Endodermal cell (in vitro differentiated cells): ENCODE measurements around the gene PIAS1. TPM values are rescaled to one million over a fixed set of nuclear protein-coding genes. Genes with fewer than 3 reads are reported as not detected.

Experiments used
- DNase-seq: peaks from one replicate; pipeline ENCODE4 v3.0.0-alpha.2; 2017
- H3K27ac ChIP-seq: 2 replicates; pipeline ENCODE4 v1.5.1; 2013; ENCODE audit warnings: mild to moderate bottlenecking, low read depth, low read length, moderate library complexity
- H3K27me3 ChIP-seq: 2 replicates; pipeline ENCODE4 v1.6.1; 2013; ENCODE audit warnings: mild to moderate bottlenecking, low read length, moderate library complexity; ENCODE audit not compliant: insufficient read depth, control insufficient read depth, poor library complexity, severe bottlenecking
- H3K36me3 ChIP-seq: 2 replicates; pipeline ENCODE4 v1.7.0; 2013; ENCODE audit warnings: mild to moderate bottlenecking, low read length, moderate library complexity; ENCODE audit not compliant: control insufficient read depth, insufficient read depth
- H3K4me1 ChIP-seq: one replicate; pipeline ENCODE4 v1.7.0; 2013; ENCODE audit warnings: low read length; ENCODE audit not compliant: control insufficient read depth, insufficient read depth
- H3K4me3 ChIP-seq: 2 replicates; pipeline ENCODE4 v1.5.1; 2013; ENCODE audit warnings: mild to moderate bottlenecking, low read length, moderate library complexity
- H3K9ac ChIP-seq: 2 replicates; pipeline ENCODE4 v1.6.1; 2013; ENCODE audit warnings: mild to moderate bottlenecking, low read length, moderate library complexity; ENCODE audit not compliant: poor library complexity, severe bottlenecking; ENCODE audit errors: extremely low read depth
- H3K9me3 ChIP-seq: 2 replicates; pipeline ENCODE4 v1.6.1; 2013; ENCODE audit warnings: mild to moderate bottlenecking, low read length, moderate library complexity; ENCODE audit not compliant: control insufficient read depth
- H3K27ac Mint-ChIP-seq: 2 replicates; pipeline ENCODE4 v1.8.0; 2020; ENCODE audit warnings: mixed read lengths
- H3K27me3 Mint-ChIP-seq: 2 replicates; pipeline ENCODE4 v1.8.0; 2021; ENCODE audit warnings: mild to moderate bottlenecking, mixed read lengths; ENCODE audit not compliant: insufficient read depth
- H3K36me3 Mint-ChIP-seq: 2 replicates; pipeline ENCODE4 v1.8.0; 2020; ENCODE audit warnings: low read depth, mixed read lengths
- H3K4me1 Mint-ChIP-seq: 2 replicates; pipeline ENCODE4 v1.8.0; 2020; ENCODE audit warnings: mixed read lengths
- H3K4me3 Mint-ChIP-seq: 2 replicates; pipeline ENCODE4 v1.8.0; 2020; ENCODE audit warnings: mild to moderate bottlenecking, moderate library complexity, mixed read lengths
- H3K9me3 Mint-ChIP-seq: 2 replicates; pipeline ENCODE4 v1.8.0; 2020; ENCODE audit warnings: mild to moderate bottlenecking, mixed read lengths
- CTCF ChIP-seq: fragments of 200-600 bp; sonication (generic); conservative IDR thresholded peaks from 2 replicates; pipeline ENCODE4 v1.5.0; 2021; ENCODE audit warnings: antibody characterized with exemption, mild to moderate bottlenecking
- WGBS, 2 experiments: methylation state at CpG; one replicate each; pipeline versions ENCODE4 v1.1.5 to v1.1.7; 2013; ENCODE audit warnings: missing lambda C conversion rate in 2 of 2, mixed read lengths in 1 of 2; ENCODE audit not compliant: insufficient coverage in 1 of 2, insufficient read length in 1 of 2; 5-methylcytosine and 5-hydroxymethylcytosine counted together
- total RNA-seq, 2 donors: library from RNA; stranded (reverse); fragmentation: NEBNext Ultra II Directional in 1 of 2; extraction: Animal tissue kit (Norgen Biotek cat#: 25700) in 1 of 2; gene quantifications; 2 replicates in 1 of 2; 3 replicates in 1 of 2; pipeline ENCODE4 v1.2.1, GENCODE V29; 2021

Gene PIAS1
- total RNA-seq, 2 donors from 2014 or later: 38.0 to 40.1 TPM

- DNase-seq: no peak
- Histone ChIP-seq H3K4me1 (no peaks in the 10 kb centered on the region), H3K9ac (no peak overlapping the region), H3K27ac (no peak overlapping the region), H3K9me3 (no peaks in the 10 kb centered on the region), H3K36me3 (peaks cover 25% of the 10 kb centered on the region), H3K4me3 (no peak overlapping the region), H3K27me3 (no peaks in the 10 kb centered on the region)
- Mint-ChIP-seq H3K9me3 (no peaks in the 10 kb centered on the region), H3K36me3 (peaks cover 16% of the 10 kb centered on the region), H3K27me3 (no peaks in the 10 kb centered on the region), H3K4me3 (no peak overlapping the region), H3K4me1 (no peaks in the 10 kb centered on the region), H3K27ac (no peak overlapping the region)
- WGBS, 2 experiments: 88 to 95% methylated on average over 1 of the region's 1 CpG
- no peak for TF ChIP-seq CTCF
Observed at GRCh38 chr15:68148039-68148438, 93.9 kb downstream of the PIAS1 start.

- Histone ChIP-seq H3K9ac (no peak overlapping the region), H3K27me3 (no peaks in the 10 kb centered on the region), H3K9me3 (no peaks in the 10 kb centered on the region), H3K4me3 (no peak overlapping the region), H3K27ac (no peak overlapping the region), H3K36me3 (peaks cover 19% of the 10 kb centered on the region), H3K4me1 (no peaks in the 10 kb centered on the region)
- no peaks in the 10 kb centered on the region for H3K9me3 Mint-ChIP-seq
- H3K36me3 Mint-ChIP-seq: peaks cover 22% of the 10 kb centered on the region
- no peaks in the 10 kb centered on the region for H3K27me3 Mint-ChIP-seq
- no peaks in the 10 kb centered on the region for H3K4me1 Mint-ChIP-seq
- H3K27ac Mint-ChIP-seq: no peak overlapping the region
- H3K4me3 Mint-ChIP-seq: no peak overlapping the region
- no CpG with 5 or more reads among the region's 1 CpG for WGBS, 2 experiments
- DNase-seq: no peak
- no peak for TF ChIP-seq CTCF
Observed at GRCh38 chr15:68149059-68149458, 94.9 kb downstream of the PIAS1 start.

GRCh38 chr15:68150187-68150586 lies 96.1 kb downstream of the PIAS1 start:
- WGBS, 2 experiments: 86 to 100% methylated on average over 1 of the region's 1 CpG
- Mint-ChIP-seq H3K4me1 (no peaks in the 10 kb centered on the region), H3K27ac (no peak overlapping the region), H3K4me3 (no peak overlapping the region), H3K36me3 (peaks cover 23% of the 10 kb centered on the region), H3K27me3 (no peaks in the 10 kb centered on the region), H3K9me3 (no peaks in the 10 kb centered on the region)
- Histone ChIP-seq H3K4me3 (no peak overlapping the region), H3K4me1 (no peaks in the 10 kb centered on the region), H3K9ac (no peak overlapping the region), H3K27ac (no peak overlapping the region), H3K36me3 (peaks cover 21% of the 10 kb centered on the region), H3K27me3 (no peaks in the 10 kb centered on the region), H3K9me3 (no peaks in the 10 kb centered on the region)
- no peak for TF ChIP-seq CTCF
- no peak for DNase-seq
